WTC11 (cell line): ENCODE measurements around the gene UBAP2. TPM values are rescaled to one million over a fixed set of nuclear protein-coding genes. Genes with fewer than 3 reads are reported as not detected.

ENCODE experiments used
- ATAC-seq: fragments of 200-7000 bp; cut with Tn5 transposase; 2 replicates; pipeline ENCODE4 v1.10.0; 2021; ENCODE audit warnings: mild to moderate bottlenecking, moderate library complexity
- CTCF ChIA-PET: fragments of 300-600 bp; sonication (Branson Sonifier 250); formaldehyde crosslinking; loops from one replicate; lab custom pipeline; 2021; ENCODE audit warnings: antibody characterized with exemption; lab: Charles Lee
- POLR2A ChIA-PET: fragments of 350-600 bp; sonication (Branson Sonifier 250); formaldehyde crosslinking; loops from one replicate; lab custom pipeline; 2021; ENCODE audit warnings: antibody characterized with exemption; lab: Charles Lee
- DNase-seq: peaks from one replicate; pipeline ENCODE4 v3.0.0; 2021; ENCODE audit warnings: low spot score
- H3K27ac Mint-ChIP-seq: 2 replicates; pipeline ENCODE4 v1.8.0; 2021; ENCODE audit warnings: mixed read lengths
- H3K27me3 Mint-ChIP-seq: 2 replicates; pipeline ENCODE4 v1.8.0; 2021; ENCODE audit warnings: low read depth, mild to moderate bottlenecking, moderate library complexity, mixed read lengths
- H3K36me3 Mint-ChIP-seq: 2 replicates; pipeline ENCODE4 v1.8.0; 2021; ENCODE audit warnings: mixed read lengths
- H3K4me1 Mint-ChIP-seq: 2 replicates; pipeline ENCODE4 v1.8.0; 2022; ENCODE audit warnings: mixed read lengths
- H3K4me3 Mint-ChIP-seq: 2 replicates; pipeline ENCODE4 v1.8.0; 2021; ENCODE audit warnings: mild to moderate bottlenecking, moderate library complexity, mixed read lengths
- H3K9me3 Mint-ChIP-seq: 2 replicates; pipeline ENCODE4 v1.8.0; 2021; ENCODE audit warnings: mixed read lengths
- ESRRA ChIP-seq: sonication (generic); formaldehyde crosslinking; IDR thresholded peaks from 2 replicates; pipeline ENCODE4 v1.8.1; 2022; ENCODE audit warnings: mild to moderate bottlenecking, missing genetic modification reagents, borderline replicate concordance
- FOXK1 ChIP-seq: sonication (generic); formaldehyde crosslinking; IDR thresholded peaks from 2 replicates; pipeline ENCODE4 v1.8.0; 2022; ENCODE audit warnings: mild to moderate bottlenecking, moderate library complexity, missing genetic modification reagents
- GABPB1 ChIP-seq: sonication (generic); formaldehyde crosslinking; IDR thresholded peaks from 2 replicates; pipeline ENCODE4 v1.8.1; 2023; ENCODE audit warnings: mild to moderate bottlenecking, missing genetic modification reagents
- HMGA2 ChIP-seq: fragments of 250-450 bp; sonication (Bioruptor Pico); IDR thresholded peaks from 2 replicates; pipeline ENCODE4 v1.4.0; 2021; ENCODE audit warnings: mild to moderate bottlenecking, moderate library complexity
- KAT7 ChIP-seq: sonication (generic); formaldehyde crosslinking; IDR thresholded peaks from 2 replicates; pipeline ENCODE4 v1.8.1; 2023; ENCODE audit warnings: missing genetic modification reagents, mild to moderate bottlenecking, borderline replicate concordance
- NR1H2 ChIP-seq: sonication (generic); formaldehyde crosslinking; IDR thresholded peaks from 2 replicates; pipeline ENCODE4 v1.9.0; 2021; ENCODE audit warnings: mild to moderate bottlenecking, moderate library complexity, missing genetic modification reagents
- RELA ChIP-seq: sonication (generic); formaldehyde crosslinking; IDR thresholded peaks from 2 replicates; pipeline ENCODE4 v1.8.1; 2022; ENCODE audit warnings: missing genetic modification reagents, mild to moderate bottlenecking, borderline replicate concordance
- total RNA-seq: library from RNA; stranded (reverse); gene quantifications from 3 replicates; pipeline ENCODE4 v1.2.3, GENCODE V29; 2021
- TF ChIP-seq, protein P1 (sequence below): fragments of 250-450 bp; sonication (Bioruptor Pico); IDR thresholded peaks from 2 replicates; pipeline ENCODE4 v1.9.0; 2021; ENCODE audit warnings: mild to moderate bottlenecking
- TF ChIP-seq, protein P2 (sequence below): fragments of 200-600 bp; IDR thresholded peaks from 2 replicates; pipeline ENCODE4 v1.8.0; 2022; ENCODE audit warnings: antibody characterized with exemption
- TF ChIP-seq, protein P3 (sequence below): sonication (generic); formaldehyde crosslinking; IDR thresholded peaks from 2 replicates; pipeline ENCODE4 v1.8.1; 2022; ENCODE audit warnings: low read depth, mild to moderate bottlenecking, moderate library complexity, missing genetic modification reagents, borderline replicate concordance
- TF ChIP-seq, protein P4 (sequence below): sonication (generic); formaldehyde crosslinking; IDR thresholded peaks from 2 replicates; pipeline ENCODE4 v1.8.1; 2023; ENCODE audit warnings: mild to moderate bottlenecking, missing genetic modification reagents
- TF ChIP-seq, protein P5 (sequence below): fragments of 250-450 bp; sonication (Bioruptor Pico); IDR thresholded peaks from 2 replicates; pipeline ENCODE4 v1.9.0; 2021; ENCODE audit warnings: moderate library complexity, mild to moderate bottlenecking, inconsistent platforms, borderline replicate concordance

UBAP2 gene
- total RNA-seq, 1 experiment from 2014 or later, result 63.9 TPM

DNA sequence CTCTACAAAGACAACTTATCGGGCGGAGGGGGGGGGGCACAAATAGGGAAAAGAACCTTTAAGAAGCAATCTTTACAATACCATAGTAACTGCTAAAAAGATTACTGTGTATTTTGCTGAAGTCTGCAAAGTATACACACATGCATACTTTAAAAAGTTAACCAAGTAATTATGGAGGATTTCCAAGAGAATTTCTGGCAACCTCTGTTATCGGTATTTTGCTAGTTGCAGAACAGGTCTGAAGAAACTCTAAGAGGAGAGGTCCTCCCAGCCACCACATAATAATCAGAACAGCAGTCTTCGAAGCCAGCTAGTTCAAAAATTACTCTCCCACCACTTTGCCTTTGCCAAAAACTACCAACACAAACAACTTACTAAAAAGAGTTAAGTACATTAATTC is 56.1 kb downstream of the UBAP2 start (continued):
- TF ChIP-seq, protein P1, sequence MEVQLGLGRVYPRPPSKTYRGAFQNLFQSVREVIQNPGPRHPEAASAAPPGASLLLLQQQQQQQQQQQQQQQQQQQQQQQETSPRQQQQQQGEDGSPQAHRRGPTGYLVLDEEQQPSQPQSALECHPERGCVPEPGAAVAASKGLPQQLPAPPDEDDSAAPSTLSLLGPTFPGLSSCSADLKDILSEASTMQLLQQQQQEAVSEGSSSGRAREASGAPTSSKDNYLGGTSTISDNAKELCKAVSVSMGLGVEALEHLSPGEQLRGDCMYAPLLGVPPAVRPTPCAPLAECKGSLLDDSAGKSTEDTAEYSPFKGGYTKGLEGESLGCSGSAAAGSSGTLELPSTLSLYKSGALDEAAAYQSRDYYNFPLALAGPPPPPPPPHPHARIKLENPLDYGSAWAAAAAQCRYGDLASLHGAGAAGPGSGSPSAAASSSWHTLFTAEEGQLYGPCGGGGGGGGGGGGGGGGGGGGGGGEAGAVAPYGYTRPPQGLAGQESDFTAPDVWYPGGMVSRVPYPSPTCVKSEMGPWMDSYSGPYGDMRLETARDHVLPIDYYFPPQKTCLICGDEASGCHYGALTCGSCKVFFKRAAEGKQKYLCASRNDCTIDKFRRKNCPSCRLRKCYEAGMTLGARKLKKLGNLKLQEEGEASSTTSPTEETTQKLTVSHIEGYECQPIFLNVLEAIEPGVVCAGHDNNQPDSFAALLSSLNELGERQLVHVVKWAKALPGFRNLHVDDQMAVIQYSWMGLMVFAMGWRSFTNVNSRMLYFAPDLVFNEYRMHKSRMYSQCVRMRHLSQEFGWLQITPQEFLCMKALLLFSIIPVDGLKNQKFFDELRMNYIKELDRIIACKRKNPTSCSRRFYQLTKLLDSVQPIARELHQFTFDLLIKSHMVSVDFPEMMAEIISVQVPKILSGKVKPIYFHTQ (CRISPR knock-in tag), result no peak
- TF ChIP-seq, all 79 proteins: peak for 0

DNA sequence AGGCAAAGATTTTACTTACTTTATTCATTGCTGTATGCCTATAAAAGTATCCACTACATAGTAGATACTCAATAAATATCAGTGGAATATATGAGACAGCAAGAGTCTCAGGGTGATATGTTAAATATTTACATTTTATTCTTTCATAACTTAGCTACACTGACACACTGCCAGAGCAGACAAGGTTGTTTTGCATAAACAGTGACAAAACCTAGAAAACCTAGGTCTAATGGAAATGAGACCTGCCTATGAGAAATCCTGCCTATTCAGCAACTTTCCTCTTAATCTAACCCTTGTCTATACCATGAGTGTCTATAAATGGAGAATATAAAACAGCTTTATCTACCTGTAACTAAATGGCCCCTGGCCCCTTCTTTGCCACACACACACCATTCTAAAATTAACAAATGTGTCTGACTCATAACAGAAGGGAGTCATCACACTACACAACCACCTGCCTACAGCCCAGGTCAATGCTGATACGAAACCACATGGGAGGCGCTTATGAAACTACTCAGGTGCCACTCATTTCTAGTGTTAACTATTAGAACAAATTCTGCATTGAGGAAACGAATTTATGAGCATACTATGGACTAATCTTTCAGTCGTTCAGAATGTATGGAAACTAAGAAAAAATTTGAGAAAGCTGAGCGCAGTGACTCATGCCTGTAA is 60.3 kb downstream of the UBAP2 start:
- TF ChIP-seq, protein P2, sequence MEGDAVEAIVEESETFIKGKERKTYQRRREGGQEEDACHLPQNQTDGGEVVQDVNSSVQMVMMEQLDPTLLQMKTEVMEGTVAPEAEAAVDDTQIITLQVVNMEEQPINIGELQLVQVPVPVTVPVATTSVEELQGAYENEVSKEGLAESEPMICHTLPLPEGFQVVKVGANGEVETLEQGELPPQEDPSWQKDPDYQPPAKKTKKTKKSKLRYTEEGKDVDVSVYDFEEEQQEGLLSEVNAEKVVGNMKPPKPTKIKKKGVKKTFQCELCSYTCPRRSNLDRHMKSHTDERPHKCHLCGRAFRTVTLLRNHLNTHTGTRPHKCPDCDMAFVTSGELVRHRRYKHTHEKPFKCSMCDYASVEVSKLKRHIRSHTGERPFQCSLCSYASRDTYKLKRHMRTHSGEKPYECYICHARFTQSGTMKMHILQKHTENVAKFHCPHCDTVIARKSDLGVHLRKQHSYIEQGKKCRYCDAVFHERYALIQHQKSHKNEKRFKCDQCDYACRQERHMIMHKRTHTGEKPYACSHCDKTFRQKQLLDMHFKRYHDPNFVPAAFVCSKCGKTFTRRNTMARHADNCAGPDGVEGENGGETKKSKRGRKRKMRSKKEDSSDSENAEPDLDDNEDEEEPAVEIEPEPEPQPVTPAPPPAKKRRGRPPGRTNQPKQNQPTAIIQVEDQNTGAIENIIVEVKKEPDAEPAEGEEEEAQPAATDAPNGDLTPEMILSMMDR, result no peak
- TF ChIP-seq, protein P3, sequence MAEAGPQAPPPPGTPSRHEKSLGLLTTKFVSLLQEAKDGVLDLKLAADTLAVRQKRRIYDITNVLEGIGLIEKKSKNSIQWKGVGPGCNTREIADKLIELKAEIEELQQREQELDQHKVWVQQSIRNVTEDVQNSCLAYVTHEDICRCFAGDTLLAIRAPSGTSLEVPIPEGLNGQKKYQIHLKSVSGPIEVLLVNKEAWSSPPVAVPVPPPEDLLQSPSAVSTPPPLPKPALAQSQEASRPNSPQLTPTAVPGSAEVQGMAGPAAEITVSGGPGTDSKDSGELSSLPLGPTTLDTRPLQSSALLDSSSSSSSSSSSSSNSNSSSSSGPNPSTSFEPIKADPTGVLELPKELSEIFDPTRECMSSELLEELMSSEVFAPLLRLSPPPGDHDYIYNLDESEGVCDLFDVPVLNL (CRISPR knock-in tag), result no peak
- no peak for TF ChIP-seq KAT7 (CRISPR knock-in tag)
- TF ChIP-seq HMGA2, result no peak
- TF ChIP-seq GABPB1 (CRISPR knock-in tag), result no peak
- TF ChIP-seq, protein P4, sequence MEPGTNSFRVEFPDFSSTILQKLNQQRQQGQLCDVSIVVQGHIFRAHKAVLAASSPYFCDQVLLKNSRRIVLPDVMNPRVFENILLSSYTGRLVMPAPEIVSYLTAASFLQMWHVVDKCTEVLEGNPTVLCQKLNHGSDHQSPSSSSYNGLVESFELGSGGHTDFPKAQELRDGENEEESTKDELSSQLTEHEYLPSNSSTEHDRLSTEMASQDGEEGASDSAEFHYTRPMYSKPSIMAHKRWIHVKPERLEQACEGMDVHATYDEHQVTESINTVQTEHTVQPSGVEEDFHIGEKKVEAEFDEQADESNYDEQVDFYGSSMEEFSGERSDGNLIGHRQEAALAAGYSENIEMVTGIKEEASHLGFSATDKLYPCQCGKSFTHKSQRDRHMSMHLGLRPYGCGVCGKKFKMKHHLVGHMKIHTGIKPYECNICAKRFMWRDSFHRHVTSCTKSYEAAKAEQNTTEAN, result no peak
- TF ChIP-seq, protein P5, sequence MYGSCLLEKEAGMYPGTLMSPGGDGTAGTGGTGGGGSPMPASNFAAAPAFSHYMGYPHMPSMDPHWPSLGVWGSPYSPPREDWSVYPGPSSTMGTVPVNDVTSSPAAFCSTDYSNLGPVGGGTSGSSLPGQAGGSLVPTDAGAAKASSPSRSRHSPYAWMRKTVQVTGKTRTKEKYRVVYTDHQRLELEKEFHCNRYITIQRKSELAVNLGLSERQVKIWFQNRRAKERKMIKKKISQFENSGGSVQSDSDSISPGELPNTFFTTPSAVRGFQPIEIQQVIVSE (CRISPR knock-in tag), result no peak
- no peak for TF ChIP-seq NR1H2 (CRISPR knock-in tag)
- CTCF ChIA-PET, result interaction anchor here (0.6 kb wide), 1 partner anchor 158 kb away, joined by 3 read pairs; no protein-coding TSS in a partner anchor
- Mint-ChIP-seq H3K9me3 (no peaks in the 10 kb centered on the region), H3K27me3 (no peaks in the 10 kb centered on the region), H3K27ac (no peak overlapping the region), H3K36me3 (peaks cover 33% of the 10 kb centered on the region), H3K4me1 (no peaks in the 10 kb centered on the region), H3K4me3 (no peak overlapping the region)
- ATAC-seq, result no peak
- DNase-seq, result no peak
- POLR2A ChIA-PET, result no interaction called here

GRCh38 chr9:33976414-33976813 is 72.3 kb downstream of the UBAP2 start:
- Mint-ChIP-seq H3K4me1 (no peaks in the 10 kb centered on the region), H3K9me3 (no peaks in the 10 kb centered on the region), H3K4me3 (no peak overlapping the region), H3K27me3 (no peaks in the 10 kb centered on the region), H3K36me3 (peaks cover 42% of the 10 kb centered on the region), H3K27ac (no peak overlapping the region)
- no peak for ATAC-seq
- CTCF ChIA-PET, result interaction anchor here (0.6 kb wide), 1 partner anchor 42 kb away, joined by 3 read pairs; no protein-coding TSS in a partner anchor
- no peak for DNase-seq
- TF ChIP-seq ESRRA (CRISPR knock-in tag), result no peak
- TF ChIP-seq RELA (CRISPR knock-in tag), result no peak
- TF ChIP-seq, protein P2, result no peak
- TF ChIP-seq FOXK1 (CRISPR knock-in tag), result no peak
- POLR2A ChIA-PET, result no interaction called here
